ENCODE results near the gene LYPD1. TPM values are rescaled to one million over a fixed set of nuclear protein-coding genes. Genes with fewer than 3 reads are reported as not detected.

LYPD1 gene
- polyA plus RNA-seq, 3 donors: 81.9 to 94.7 (median 86.8) TPM

DNA sequence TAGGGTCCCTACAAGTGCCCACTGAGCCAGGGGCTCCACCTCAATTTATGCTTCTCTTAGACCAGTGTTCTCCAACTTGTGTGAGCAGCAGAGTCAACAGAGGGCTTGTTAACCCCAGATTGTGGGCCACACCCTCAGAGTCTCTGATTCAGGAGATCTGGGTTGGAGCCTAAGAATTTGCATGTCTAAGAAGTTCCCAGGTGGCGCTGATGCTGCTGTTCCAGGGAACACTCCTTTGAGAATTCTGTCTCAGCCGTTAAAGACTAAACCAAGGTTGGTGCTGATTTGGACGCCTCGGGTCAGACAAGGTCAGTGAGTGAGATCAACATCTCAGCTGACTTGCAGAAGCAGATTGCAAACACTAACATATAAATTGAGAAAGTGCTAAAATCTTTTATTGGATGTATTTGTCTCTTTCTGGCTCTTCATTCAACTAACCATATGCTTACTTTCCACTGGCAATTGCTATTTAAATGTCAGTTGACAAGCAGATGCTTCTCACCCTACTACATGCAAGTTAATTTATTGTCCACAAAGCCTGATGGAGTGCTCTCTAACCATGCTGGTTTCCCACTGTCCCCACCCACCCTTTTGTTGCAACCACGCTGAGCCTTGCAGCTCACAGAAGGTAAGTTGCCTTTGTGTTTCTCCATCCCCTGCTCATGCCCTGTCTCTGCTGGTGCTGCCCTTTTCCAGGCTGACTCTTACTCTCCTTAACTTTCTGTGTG lies 31.5 kb downstream of the LYPD1 start:
- no peak for DNase-seq (ENCODE audit: low read depth in 3 of 3, low spot score in 2 of 3)

DNA sequence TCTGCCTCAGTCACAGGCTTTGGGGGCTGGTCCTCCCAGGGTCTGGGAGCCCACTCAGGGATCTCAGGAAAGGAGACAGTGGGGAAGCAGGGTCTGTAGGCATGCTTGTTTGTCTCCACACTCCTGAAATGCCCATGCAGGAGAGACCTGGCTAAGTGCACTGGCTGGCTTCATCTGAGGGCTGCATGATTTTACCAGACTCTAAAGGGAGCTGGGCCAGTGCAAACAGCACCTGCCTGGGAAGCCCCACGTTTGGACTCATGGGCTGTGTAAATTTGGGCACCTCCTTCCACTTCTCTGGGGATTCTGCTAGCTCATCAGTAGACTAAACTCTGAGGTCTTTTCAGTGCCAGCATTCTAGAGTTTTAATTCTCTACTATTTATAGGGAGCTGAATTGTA lies 33.7 kb downstream of the LYPD1 start:
- DNase-seq (ENCODE audit: low read depth in 3 of 3, low spot score in 2 of 3): no peak

DNA sequence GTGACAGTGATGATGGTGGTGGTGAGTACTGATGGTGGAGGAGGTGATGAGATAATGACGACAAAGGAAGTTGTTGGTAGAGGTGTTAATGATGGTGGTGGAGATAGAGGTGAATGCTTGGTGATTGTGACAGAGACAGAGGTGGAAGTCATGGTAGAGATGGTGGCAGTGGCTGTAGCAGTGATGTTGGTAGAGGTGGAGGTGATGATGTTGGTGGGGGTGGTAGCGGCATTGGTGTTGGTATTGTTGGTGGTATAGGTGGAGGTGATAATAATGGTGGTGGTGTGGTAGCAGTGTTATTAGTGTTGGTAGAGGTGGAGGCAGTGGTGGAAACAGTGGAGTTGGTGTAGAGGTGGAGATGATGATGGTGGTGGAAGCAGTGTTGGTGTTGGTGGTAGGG lies 36.4 kb downstream of the LYPD1 start:
- DNase-seq (ENCODE audit: low read depth in 3 of 3, low spot score in 2 of 3): no peak

DNA sequence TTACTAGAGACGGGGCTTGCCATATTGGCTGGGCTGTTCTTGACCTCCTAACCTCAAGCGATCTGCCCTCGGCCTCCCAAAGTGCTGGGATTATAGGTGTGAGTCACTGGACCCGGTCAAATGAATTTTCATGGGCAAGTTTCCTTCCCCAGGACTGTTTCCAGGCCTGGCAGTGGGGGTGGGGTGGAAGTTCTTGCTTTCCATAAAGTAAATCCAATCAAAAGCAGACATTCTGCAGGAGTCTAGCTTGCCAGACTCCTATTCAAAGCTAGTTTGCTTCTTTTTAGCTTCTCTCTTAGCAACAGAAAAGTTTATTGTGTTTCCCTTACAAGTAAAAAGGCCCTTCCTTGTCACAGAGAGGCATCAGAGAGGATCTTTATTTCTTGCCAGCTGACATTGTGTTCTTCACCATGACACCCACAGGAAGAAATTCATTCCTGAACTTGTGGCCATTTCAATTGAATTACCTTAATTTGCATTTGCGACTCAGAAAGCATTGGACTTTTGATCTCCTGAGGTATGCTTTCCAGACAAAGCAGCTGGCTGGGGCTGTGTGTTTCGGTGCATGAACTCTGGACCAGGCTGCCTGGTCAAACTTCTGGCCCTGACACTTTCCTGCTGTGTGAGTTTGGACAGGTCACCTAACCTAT lies 37.9 kb downstream of the LYPD1 start:
- DNase-seq (ENCODE audit: low read depth in 3 of 3, low spot score in 2 of 3): no peak

DNA sequence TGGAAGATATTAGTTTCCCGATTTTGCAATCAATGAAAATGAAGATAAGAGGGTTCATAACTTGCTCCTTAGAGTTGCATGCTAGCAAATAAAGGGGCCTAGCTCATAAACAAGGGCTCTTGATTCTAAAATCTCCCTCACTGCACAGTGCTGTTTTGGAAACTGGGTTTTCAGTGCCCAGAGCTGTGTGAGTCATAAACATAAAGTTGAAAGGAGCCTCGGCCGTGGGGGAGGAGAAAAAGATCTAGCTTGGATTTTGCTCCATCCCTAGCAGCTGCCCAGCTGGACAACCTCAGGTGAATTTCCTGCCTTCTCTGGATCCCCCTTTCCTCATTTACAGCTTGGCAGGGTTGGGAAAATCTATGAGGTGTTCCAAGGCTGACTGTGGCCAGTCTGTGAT lies 42.5 kb downstream of the LYPD1 start:
- DNase-seq (ENCODE audit: low read depth in 3 of 3, low spot score in 2 of 3): no peak

DNA sequence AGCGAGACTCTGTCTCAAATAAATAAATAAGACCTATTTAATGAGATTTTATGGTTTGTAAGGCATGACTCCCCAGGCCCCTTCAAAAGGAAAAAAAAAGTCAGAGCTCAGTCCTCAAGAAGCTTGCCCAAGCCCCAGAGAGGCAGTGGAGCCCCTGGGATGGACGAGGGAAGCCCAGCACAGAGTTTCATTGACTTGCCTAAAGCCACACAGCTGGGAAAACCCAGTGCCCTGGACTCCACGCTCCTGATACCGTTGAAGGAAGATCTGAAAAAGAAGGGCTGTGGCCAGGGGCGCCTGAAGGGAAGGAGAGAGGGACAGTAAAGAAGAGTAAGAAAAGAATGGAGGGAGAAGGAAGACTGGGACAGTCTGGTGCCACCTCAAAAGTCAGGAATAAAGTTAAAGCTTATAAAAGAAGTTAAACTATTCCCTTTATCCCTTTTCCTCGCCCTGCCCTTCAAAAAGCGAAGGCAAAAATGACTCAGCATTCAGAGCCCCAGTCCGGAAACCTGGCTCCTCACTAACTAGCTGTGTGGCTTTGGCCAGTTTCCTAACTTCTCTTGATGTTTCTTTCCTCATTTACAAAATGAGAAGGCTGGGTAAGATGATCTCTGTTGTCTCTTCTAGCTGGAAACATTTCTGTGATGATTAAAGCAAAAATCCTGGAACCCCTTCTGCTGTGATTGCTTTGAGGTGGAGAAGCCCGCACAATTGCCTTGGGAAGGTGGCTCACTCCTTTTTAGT lies 46.7 kb downstream of the LYPD1 start:
- DNase-seq (ENCODE audit: low read depth in 3 of 3, low spot score in 2 of 3): no peak

DNA sequence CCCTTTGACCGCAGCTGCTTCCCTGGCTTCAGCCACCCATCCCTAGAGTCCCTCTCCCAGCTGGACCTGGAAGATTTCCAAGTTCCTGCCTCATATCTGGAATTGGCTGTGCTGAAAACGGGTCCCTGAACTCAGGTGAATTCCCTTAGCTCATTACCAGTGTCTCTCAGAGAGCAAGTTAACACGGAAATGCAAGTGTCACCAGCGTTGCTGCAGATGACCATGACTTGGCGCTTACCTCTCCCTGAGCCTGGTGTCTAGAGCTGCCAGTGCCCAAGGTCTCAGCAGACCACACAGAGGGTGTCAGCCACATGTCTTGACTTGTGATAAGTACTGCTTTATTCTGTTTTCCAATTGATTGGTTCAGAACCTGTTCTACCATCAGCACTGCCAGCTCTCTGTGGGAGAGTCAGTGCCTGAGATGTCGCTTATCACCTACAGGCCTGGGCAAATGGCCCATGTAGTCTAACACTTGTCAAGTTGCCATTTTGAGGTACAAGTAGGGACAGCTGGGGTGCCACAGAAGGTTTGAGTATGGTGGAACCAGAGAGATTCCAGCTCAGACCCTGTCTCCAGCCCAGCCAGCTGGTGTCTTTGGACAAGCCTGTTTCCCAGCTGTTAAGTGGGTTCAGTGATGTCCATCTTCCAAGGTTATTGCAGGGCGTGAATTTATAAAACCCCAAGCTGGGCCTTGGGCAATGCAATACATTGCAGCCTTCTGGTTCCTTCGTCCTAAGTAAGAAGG lies 48.7 kb downstream of the LYPD1 start:
- no peak for DNase-seq (ENCODE audit: low read depth in 3 of 3, low spot score in 2 of 3)

DNA sequence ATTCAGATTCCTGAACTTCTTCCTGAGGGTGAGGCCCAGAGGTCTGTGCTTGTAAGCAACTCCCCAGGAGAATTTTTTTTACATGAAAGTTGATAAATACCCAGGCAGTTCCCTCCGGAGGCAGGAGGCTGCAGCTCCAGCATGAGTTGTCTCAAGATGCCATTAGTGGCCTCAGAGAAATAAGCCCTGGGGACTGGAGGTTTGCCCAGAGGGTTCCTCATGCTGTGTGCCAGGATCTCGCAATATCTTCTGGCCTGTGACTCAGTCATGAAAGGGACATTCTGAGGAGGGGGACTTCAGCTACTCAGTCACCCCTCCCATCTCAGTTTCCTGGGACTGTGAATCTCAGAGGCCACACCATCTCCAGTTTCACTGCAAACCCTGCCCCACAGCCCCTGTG lies 49.9 kb downstream of the LYPD1 start:
- DNase-seq (ENCODE audit: low read depth in 3 of 3, low spot score in 2 of 3): no peak

DNA sequence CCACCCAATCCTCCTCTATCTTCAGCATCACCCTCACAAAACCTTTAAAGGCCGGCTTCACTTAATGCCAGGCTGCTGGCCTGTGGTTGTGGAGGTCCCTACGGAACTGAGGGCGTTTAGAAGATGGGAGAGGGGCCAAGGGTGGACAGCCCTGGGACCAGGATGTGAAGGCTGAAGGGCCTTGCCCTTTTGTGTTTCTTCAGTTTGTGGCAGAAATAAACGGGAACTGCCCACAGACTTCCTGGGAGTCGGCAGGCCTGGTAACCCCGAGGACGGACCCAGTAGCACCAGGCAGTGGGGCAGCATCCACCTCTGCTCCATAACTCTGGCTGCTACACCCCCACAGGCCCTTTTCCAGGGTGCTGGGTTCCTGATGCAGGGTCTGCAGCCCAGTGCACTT lies 51.3 kb downstream of the LYPD1 start:
- no peak for DNase-seq (ENCODE audit: low read depth in 3 of 3, low spot score in 2 of 3)

DNA sequence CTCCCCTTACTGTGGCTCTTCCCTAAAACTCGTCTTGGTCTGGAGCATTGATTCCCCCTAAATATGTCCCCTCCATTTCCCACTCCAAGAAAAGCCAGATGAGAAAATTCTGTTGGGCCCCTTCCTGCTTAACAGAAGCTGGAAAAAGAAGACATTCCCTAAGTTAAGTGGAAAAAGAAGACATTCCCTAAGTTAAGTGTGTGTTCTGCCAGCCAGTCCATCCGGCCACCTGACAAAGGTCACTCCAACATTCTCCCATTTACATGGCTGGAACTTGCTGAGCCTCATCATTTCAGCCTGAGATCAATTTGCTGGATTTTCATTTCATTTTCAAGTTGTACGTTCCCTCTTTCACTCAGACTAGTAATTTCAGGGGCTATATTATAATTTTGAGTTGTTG lies 52.0 kb downstream of the LYPD1 start:
- no peak for DNase-seq (ENCODE audit: low read depth in 3 of 3, low spot score in 2 of 3)

DNA sequence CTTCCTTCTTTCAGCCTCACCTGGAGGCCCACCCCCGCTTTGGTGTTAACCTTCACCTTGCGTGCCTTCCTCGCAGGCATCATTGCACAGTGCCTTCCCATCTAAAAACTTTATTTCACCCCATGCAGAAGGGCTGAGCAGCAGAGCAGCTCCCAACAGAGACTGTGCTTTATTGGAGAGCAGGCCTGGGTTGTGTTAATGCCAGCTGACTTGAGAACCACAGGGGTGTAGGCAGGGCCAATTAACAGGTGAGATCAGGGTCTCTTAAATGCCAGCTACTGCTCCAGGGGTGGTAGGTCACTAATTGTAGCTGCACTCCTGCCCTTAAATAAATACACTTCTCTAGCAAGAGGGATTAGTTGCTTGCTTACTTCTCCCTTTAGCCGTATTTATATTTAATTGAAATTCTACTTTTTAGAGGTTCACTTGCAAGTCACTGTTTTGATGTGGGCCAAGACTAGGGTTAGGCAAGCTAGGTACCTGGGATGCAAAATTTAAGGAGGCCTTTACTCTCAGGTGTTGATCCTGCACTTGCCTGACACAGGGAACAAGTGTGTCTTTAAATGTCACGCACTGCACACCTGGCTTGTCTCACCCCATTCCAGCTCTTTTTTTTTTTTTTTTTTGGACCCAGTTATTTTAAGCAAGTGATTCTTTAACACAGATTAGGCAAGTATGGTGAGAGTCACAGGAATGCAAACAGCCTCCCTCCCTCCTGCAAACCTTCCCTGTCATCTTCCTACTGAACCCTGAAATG lies 54.5 kb downstream of the LYPD1 start:
- DNase-seq (ENCODE audit: low read depth in 3 of 3, low spot score in 2 of 3): no peak

DNA sequence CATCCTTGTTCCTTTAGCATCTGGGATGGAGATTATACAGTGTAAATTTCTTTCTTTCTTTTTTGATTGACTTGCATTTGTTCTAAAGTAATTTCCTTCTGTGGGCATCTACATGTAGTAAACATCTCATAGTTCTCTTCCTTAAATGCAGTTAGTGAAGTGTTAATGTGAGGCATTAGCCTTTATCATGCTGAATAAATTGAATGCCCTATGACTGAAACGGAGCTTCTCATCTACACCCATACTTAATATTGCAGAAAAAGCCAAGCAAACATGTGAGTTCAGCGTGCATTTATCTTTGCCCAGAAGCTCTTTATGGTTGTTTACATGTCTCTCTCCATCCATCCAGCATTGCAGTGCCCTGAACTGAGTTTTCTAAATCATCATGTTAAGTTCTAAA lies 58.3 kb downstream of the LYPD1 start:
- no peak for DNase-seq (ENCODE audit: low read depth in 3 of 3, low spot score in 2 of 3)

DNA sequence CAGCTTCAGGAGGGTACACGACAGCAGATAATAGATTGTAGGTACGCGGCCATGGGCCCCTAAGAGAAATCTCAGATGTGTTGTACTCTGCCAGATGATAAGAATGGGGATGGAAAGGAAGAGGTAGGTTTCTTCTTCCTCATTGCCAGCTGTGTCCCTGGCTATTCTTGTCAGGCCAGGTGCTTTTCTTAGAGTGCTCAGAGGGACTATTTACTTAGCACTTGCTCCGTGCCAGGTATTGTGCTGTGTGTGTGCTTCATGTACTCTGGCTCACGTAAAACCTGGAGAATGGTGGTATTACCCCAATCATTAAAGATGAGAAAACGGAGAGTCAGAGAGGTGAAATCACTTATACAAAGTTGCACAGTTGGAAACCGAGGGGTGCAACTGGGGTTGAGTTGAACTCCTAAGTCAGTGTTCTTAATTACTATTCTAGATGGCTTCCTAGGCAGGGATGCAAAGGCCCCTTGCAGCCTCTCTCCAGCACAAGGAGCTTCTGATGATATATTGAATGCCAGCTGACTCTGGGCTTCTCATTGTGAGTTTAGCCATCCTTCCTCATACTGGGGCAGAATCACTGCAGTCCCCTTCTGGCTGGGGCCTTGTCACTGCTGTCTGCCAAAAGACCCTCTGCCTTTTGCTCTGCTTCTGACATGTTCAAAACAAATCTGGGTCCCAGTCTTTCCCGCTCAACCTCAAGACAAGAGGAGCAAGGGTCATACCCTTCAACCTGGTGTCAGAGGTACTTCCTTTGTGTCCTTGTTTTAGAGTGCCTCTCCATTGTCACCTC lies 60.7 kb downstream of the LYPD1 start:
- no peak for DNase-seq (ENCODE audit: low read depth in 3 of 3, low spot score in 2 of 3)

DNA sequence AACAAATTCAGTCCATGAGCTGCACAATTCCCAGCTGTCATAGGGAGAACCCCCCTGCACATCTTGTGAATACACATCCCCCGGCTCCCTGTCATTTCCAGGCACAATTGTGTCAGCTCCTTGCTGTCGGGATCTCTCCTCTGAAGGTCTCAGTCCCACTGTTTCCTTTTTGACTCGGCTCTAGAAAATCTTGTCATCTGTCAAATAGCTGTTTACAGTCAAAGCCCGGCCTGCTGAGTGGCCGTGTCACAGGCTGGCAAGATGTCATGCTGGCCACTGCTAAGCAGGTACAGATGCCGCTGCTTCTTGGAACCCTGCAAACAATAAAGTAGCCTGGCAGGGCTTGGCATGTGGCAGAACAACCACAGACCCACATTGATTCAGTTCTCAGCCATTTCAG lies 61.7 kb downstream of the LYPD1 start:
- DNase-seq (ENCODE audit: low read depth in 3 of 3, low spot score in 2 of 3): no peak

DNA sequence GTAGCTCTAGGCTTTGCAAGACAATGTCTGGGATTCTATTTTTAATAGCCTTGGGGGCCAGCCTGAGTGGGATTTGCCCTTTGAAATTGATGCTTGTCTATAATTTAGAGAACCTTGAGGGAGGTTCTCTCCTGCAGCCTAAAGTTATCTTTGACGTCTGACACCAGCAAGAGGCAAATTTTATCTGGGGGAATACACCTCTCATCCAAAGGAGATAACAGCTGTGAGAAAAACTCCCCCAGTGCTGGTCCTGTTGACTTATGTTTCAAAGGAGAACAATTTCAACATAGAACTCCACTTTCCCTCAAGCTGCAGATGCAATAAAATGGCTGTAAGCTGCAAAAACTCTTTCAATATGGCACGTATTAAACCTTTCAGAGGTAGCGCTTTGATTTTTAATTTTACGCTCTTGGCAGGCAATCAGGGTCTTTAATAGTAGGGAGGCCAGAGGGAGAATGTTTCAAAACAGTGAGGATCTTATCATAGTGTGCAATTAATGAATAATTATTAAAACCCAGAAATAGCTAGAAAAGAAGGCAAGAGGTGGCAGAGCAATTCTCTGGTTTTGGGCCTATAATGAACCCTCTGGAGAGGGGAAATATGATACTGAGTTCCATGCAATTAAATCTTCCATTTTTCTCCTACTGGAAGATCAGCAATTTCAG lies 62.4 kb downstream of the LYPD1 start:
- DNase-seq (ENCODE audit: low read depth in 3 of 3, low spot score in 2 of 3): no peak

DNA sequence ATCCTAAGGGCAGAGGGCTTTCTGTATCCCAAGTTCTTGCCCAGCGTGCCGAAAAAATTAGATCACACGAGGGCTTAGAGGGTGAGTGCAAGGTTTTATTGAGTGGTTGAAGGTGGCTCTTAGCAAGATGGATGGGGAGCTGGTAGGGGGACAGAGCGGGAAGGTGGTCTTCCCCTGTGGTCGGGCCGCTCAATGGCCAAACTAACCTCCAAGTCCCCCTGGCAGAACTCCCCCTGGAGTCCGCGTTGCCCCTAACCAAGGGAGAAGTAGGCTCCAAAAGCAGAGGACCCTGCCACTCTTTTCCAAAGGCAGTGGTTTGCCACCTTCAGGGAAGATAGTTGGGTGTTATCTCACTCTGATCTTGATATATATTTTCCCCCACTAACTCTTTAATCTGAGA lies 63.4 kb downstream of the LYPD1 start:
- no peak for DNase-seq (ENCODE audit: low read depth in 3 of 3, low spot score in 2 of 3)

DNA sequence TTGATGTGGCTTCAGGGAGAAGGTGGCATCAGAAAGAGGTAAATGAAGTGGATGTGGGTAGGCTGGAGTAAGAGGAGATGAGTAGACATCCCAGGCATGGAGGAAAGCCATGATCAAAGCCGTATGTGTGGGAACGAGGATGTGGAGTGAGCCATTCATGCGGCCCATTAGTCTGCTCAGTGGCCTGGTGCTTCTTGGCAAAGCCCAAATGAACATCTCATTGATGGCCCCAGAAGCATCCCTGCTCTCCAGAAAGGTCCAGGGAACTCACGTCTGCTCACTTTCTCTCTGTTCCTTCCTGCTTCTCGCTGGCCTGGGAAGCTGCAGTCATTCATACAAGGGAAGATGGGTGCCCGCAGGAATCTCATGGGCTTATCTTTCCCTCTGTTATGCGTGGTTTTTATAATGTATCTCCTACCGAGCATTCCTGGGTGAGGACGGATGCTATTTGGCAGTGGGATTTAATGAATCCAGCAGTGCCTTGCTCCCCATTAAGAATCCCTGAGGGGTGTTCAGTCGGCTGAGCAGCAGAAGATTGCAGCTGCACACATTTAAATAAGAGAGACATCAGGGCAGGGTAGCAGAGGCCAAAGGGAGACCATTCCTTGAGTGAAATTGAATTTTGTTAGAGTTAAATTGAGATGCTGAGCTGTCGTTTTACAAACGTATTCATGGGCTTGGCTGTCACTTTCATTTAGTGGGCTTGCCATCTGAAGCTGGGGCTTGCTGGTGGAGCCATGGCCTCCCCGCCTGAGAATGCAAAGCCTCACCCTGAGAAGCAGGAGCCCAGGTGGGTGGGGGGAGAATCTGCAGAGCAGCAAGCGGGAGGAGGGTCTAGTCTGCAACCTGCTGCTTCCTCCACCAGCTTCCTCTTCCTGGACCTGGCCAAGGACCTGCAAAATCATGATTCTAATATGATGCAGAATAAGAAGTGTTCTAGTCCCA lies 64.5 kb downstream of the LYPD1 start:
- no peak for DNase-seq (ENCODE audit: low read depth in 3 of 3, low spot score in 2 of 3)

DNA sequence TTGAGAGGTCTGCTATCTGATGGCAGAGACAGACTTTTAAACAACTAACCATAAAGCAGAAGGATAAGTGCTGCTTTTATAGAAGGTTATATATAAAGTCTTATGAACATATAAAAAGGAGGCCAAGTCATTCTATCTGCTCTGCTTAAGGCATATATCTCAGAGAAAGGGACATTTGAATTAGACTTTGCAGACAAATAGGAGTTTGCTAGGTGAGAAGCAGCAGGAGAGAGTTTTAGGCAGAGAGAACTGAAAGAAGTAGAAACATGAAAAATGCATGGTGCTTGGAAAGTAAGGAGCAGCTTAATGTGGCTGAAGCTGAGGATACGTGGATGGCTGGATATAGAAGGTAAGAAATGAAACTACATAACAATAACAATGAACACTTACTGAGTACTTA lies 65.4 kb downstream of the LYPD1 start:
- DNase-seq (ENCODE audit: low read depth in 3 of 3, low spot score in 2 of 3): no peak

Measured in right renal cortex interstitium (tissue), 3 donors.